ENCODE data around the gene TMEM238.

The TMEM238 gene

GRCh38 chr19:55347442-55348009 is 36.6 kb downstream of the TMEM238 start:
- H3K4me1 ChIP-seq, result no peaks in the 10 kb centered on the region
- no peak overlapping the region for H3K4me3 ChIP-seq (ENCODE audit: low read depth, low read length)
- no peak overlapping the region for H2AFZ ChIP-seq
- no peaks in the 10 kb centered on the region for H3K79me2 ChIP-seq
- no peak overlapping the region for H3K9ac ChIP-seq
- no peak overlapping the region for H3K4me2 ChIP-seq (ENCODE audit: low read length)
- no peak for TF ChIP-seq CTCF (IDR thresholded peaks at IDR 0.05)
- no peaks in the 10 kb centered on the region for H3K36me3 ChIP-seq (ENCODE audit: control insufficient read depth, insufficient read depth, low read length)
- no peaks in the 10 kb centered on the region for H3K27me3 ChIP-seq (ENCODE audit: control insufficient read depth, insufficient read depth, low read length)
- H3K9me3 ChIP-seq (ENCODE audit: control insufficient read depth, low read length), result no peaks in the 10 kb centered on the region
- no peak overlapping the region for H3K27ac ChIP-seq

- H3K27ac ChIP-seq, result no peak overlapping the region
- no peaks in the 10 kb centered on the region for H3K9me3 ChIP-seq (ENCODE audit: control insufficient read depth, low read length)
- H3K4me1 ChIP-seq, result no peaks in the 10 kb centered on the region
- H3K27me3 ChIP-seq (ENCODE audit: control insufficient read depth, insufficient read depth, low read length), result no peaks in the 10 kb centered on the region
- no peak for TF ChIP-seq CTCF (IDR thresholded peaks at IDR 0.05)
- no peak overlapping the region for H3K4me3 ChIP-seq (ENCODE audit: low read depth, low read length)
- no peak overlapping the region for H3K9ac ChIP-seq
- no peak overlapping the region for H3K4me2 ChIP-seq (ENCODE audit: low read length)
- no peak overlapping the region for H2AFZ ChIP-seq
- H3K79me2 ChIP-seq, result no peaks in the 10 kb centered on the region
- no peaks in the 10 kb centered on the region for H3K36me3 ChIP-seq (ENCODE audit: control insufficient read depth, insufficient read depth, low read length)
Measured at GRCh38 chr19:55346725-55347441, 37.2 kb downstream of the TMEM238 start.

GRCh38 chr19:55345818-55346724 is 38.0 kb downstream of the TMEM238 start:
- Histone ChIP-seq H3K4me3 (ENCODE audit: low read depth, low read length) (no peak overlapping the region), H3K27ac (no peak overlapping the region), H3K79me2 (no peaks in the 10 kb centered on the region), H2AFZ (no peak overlapping the region), H3K27me3 (ENCODE audit: control insufficient read depth, insufficient read depth, low read length) (no peaks in the 10 kb centered on the region), H3K9ac (no peak overlapping the region), H3K9me3 (ENCODE audit: control insufficient read depth, low read length) (no peaks in the 10 kb centered on the region), H3K36me3 (ENCODE audit: control insufficient read depth, insufficient read depth, low read length) (no peaks in the 10 kb centered on the region), H3K4me1 (no peaks in the 10 kb centered on the region), H3K4me2 (ENCODE audit: low read length) (no peak overlapping the region)
- no peak for TF ChIP-seq CTCF (IDR thresholded peaks at IDR 0.05)

- no peak overlapping the region for H3K9ac ChIP-seq
Measured at GRCh38 chr19:55345101-55345817, 38.8 kb downstream of the TMEM238 start.

More at GRCh38 chr19:55345101-55345817, 38.8 kb downstream of the TMEM238 start:
- H2AFZ ChIP-seq, result no peak overlapping the region
- H3K4me2 ChIP-seq (ENCODE audit: low read length), result no peak overlapping the region
- H3K4me3 ChIP-seq (ENCODE audit: low read depth, low read length), result no peak overlapping the region
- H3K36me3 ChIP-seq (ENCODE audit: control insufficient read depth, insufficient read depth, low read length), result no peaks in the 10 kb centered on the region
- no peak for TF ChIP-seq CTCF (IDR thresholded peaks at IDR 0.05)
- peaks cover 3% of the 10 kb centered on the region for H3K79me2 ChIP-seq
- no peaks in the 10 kb centered on the region for H3K27me3 ChIP-seq (ENCODE audit: control insufficient read depth, insufficient read depth, low read length)
- no peaks in the 10 kb centered on the region for H3K4me1 ChIP-seq
- no peaks in the 10 kb centered on the region for H3K9me3 ChIP-seq (ENCODE audit: control insufficient read depth, low read length)
- no peak overlapping the region for H3K27ac ChIP-seq
